Muscle of arm (tissue), 14 donors: Measurements from ENCODE around the gene STX12. TPM values are rescaled to one million over a fixed set of nuclear protein-coding genes. Genes with fewer than 3 reads are reported as not detected.

Source experiments
- DNase-seq: peaks from one replicate; pipeline ENCODE4 v3.0.0-alpha.2; 2013
- long read RNA-seq, 11 donors: transcript quantifications; one replicate each; lab custom pipeline, GENCODE V29; 2026
- polyA plus RNA-seq, 12 donors: library from polyadenylated mRNA; unstranded; fragments of 120-200 nt; gene quantifications; one replicate each; pipeline ENCODE4 v1.2.1, GENCODE V29; 2013; ENCODE audit not compliant: insufficient read length in 12 of 12

Gene STX12
- 10 to 100 TPM in 11 of 12 donors, not detected in 1; 24.1 to 51.0 (median 35.7) TPM for polyA plus RNA-seq
- long read RNA-seq, donor 1, transcript STX12-201 (9 exons, 3,079 nt) = major isoform, 11 of 21 reads
- long read RNA-seq, donor 1, partial matches to known transcripts = 6 of 21 reads
- long read RNA-seq, donor 1, other reads (novel, unspliced or antisense) = 0 of 21 reads
- long read RNA-seq, donor 2, transcript STX12-201 (9 exons, 3,079 nt) = major isoform, 12 of 41 reads
- long read RNA-seq, donor 2, partial matches to known transcripts = 29 of 41 reads
- long read RNA-seq, donor 2, other reads (novel, unspliced or antisense) = 0 of 41 reads
- long read RNA-seq, donor 3, transcript STX12-201 (9 exons, 3,079 nt) = major isoform, 6 of 13 reads
- long read RNA-seq, donor 3, partial matches to known transcripts = 6 of 13 reads
- long read RNA-seq, donor 3, other reads (novel, unspliced or antisense) = 0 of 13 reads
- long read RNA-seq, donor 4, transcript STX12-201 (9 exons, 3,079 nt) = major isoform, 5 of 5 reads
- long read RNA-seq, donor 4, partial matches to known transcripts = 0 of 5 reads
- long read RNA-seq, donor 4, other reads (novel, unspliced or antisense) = 0 of 5 reads
- long read RNA-seq, donor 5, transcript STX12-201 (9 exons, 3,079 nt) = major isoform, 10 of 11 reads
- long read RNA-seq, donor 5, partial matches to known transcripts = 0 of 11 reads
- long read RNA-seq, donor 5, other reads (novel, unspliced or antisense) = 0 of 11 reads
- long read RNA-seq, donor 6, transcript STX12-201 (9 exons, 3,079 nt) = major isoform, 11 of 12 reads
- long read RNA-seq, donor 6, partial matches to known transcripts = 0 of 12 reads
- long read RNA-seq, donor 6, other reads (novel, unspliced or antisense) = 0 of 12 reads
- long read RNA-seq, donor 7, transcript STX12-201 (9 exons, 3,079 nt) = major isoform, 6 of 8 reads
- long read RNA-seq, donor 7, partial matches to known transcripts = 0 of 8 reads
- long read RNA-seq, donor 7, other reads (novel, unspliced or antisense) = 0 of 8 reads
- long read RNA-seq, donor 8, transcript STX12-201 (9 exons, 3,079 nt) = major isoform, 8 of 10 reads
- long read RNA-seq, donor 8, partial matches to known transcripts = 0 of 10 reads
- long read RNA-seq, donor 8, other reads (novel, unspliced or antisense) = 0 of 10 reads
- long read RNA-seq, donor 9, partial matches to known transcripts = 0 of 1 reads
- long read RNA-seq, donor 9, other reads (novel, unspliced or antisense) = 0 of 1 reads
- long read RNA-seq, donor 10, transcript STX12-201 (9 exons, 3,079 nt) = major isoform, 11 of 11 reads
- long read RNA-seq, donor 10, partial matches to known transcripts = 0 of 11 reads
- long read RNA-seq, donor 10, other reads (novel, unspliced or antisense) = 0 of 11 reads
- long read RNA-seq, donor 11, transcript STX12-201 (9 exons, 3,079 nt) = major isoform, 12 of 13 reads
- long read RNA-seq, donor 11, partial matches to known transcripts = 0 of 13 reads
- long read RNA-seq, donor 11, other reads (novel, unspliced or antisense) = 0 of 13 reads

DNA sequence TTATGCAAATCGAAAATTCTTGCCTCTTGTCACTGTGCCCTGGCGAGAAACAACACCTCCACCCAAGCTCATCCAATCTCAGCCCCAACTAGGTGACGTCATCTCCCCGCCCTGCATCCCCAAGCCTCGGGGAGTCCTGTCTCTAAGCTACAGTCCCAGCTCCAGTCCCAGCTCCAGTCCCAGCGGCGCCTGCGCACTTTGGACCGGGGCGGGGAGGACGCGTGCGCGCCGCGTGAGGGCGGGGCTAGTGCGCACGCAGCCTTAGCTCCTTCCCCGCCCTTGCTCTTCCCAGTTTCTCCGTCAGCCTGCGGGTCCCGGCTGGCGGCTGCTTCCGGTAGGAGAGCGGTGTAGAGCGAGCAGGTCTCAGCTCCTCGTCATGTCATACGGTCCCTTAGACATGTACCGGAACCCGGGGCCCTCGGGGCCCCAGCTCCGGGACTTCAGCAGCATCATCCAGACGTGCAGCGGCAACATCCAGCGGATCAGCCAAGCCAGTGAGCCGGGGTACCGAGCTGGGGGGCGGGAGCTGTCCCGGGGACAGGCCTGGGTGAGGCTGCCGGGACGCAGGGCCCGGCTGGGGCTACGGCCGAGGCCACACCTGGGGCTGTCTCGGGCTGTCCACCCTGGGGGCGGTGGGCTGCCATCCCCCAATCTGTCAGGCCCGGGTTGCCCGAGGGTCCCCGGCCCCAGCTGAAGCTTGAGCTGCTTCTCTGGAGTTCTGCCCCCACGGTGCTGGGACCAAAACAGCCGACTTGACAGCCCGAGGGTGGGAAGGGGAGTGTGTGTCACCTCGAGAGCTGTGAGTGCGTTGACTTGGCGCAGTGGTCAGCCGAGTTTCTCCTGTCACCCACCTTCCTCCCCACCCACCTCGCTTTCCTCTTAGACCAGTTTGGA lies at the start of gene STX12:
TSS of gene STX12 (plus strand) at position 288 of the 894 bp plus-strand sequence. CDS start at position 377, 89 bp downstream.
- DNase-seq = peak; percentile 100

DNA sequence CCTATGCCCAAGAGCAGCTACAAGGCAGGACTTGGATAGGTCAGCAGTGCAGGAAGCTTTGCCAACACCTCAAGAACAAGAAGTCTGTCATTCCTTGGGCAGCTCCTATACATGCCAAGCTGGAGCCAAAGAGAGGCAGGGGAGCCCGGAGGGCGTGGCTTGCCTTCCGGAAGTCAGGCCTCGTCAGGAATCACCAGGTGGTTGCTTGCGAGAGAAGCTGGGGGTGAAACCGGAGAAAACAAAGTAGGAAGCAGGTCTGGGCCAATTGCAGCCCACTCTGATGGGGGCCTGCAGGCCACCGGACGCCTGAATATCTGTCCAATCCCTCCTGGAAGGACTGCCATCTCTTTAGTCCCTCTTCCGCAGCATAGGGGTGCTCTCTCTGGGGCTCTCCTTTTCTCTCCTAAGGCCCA lies 48.1 kb upstream of the STX12 start:
- peak; percentile 53 for DNase-seq

- DNase-seq = peak; percentile 100
These were observed 47.4 kb upstream of the STX12 start, which contains the start of gene FAM76A for GRCh38 chr1:27725374-27726172. Gene FAM76A (plus strand): TSS chr1:27725961. CDS start chr1:27726081, 120 bp downstream.

- DNase-seq = peak; percentile 35
These were observed 46.6 kb upstream of the STX12 start for GRCh38 chr1:27726173-27727044.

DNA sequence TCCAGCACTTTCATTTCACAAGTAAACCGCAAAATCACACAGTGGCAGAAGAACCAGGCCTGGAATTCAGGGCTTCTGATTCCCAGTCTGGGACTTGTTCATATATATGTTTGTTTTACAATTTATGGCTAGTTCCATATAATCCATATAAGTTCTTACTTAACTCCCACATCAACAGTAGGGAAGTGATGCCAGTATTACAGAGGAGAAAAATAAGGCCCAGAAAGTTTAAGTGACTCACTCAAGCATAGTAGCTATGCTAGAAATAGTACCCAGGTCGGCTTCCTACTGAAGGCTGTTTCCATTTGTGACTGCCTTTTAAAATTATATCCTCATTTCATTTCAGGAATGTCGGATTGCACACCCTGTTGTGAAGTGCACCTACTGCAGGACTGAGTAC lies 45.9 kb upstream of the STX12 start:
- no peak for DNase-seq

- DNase-seq = no peak
These were observed 36.8 kb upstream of the STX12 start for GRCh38 chr1:27736252-27736651.

- no peak for DNase-seq
These were observed 31.9 kb upstream of the STX12 start for GRCh38 chr1:27741121-27741520.

DNA sequence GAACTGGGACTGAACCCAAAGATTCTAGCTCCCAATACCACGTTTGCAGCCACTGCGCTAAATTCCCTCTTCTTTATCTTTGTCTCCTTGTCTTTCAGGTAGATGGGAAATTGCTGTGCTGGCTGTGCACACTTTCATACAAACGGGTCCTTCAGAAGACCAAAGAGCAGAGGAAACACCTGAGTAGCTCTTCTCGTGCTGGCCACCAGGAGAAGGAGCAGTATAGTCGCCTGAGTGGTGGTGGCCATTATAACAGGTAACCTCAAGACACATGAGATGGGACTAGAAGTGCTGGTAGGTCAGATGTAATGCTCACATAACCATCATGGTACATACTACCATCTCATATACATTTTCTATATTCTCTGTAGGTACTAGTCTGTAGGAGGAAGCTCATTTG lies 28.5 kb upstream of the STX12 start:
- no peak for DNase-seq

- DNase-seq = no peak
These were observed 27.6 kb upstream of the STX12 start for GRCh38 chr1:27745466-27745865.

DNA sequence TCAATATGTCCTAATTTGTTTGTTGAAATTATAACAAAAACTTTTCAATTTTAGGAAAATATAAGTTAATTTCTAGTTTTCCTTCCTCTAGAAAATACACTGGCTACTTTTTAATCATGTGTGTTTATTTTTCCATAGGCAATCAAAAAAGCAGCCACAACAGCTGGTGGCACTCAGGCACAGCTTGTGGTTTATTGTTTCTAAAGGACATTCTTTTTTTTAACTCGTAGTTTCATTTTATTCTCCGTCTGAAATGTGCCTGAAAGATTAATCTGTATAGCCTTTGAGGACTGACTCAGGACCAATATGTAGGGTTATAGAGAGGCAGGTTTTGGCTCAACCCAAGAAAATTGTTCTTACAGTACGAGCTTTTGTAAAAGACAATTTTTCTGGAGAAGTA lies 20.7 kb upstream of the STX12 start:
- DNase-seq = no peak

GRCh38 chr1:27755286-27755685 lies 17.7 kb upstream of the STX12 start:
- no peak for DNase-seq

GRCh38 chr1:27755865-27756264 lies 17.2 kb upstream of the STX12 start:
- no peak for DNase-seq

DNA sequence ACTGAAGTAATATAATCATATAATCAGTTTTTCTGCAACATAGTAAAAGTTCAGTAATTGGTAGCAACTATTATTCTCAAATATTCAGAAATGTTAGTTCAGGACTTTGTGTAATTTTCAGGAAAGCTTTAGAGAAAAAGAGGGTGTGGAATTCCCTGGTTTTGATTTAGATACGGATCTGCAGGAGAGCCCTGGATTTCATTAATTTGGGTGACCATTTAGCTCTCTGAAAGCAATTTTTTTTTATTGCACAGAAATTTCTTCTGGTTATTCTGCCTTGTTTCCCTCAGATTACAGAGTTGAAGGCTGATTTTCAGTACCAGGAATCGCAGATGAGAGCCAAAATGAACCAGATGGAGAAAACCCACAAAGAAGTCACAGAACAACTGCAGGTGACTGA lies 13.8 kb upstream of the STX12 start:
- DNase-seq = no peak

- no peak for DNase-seq
These were observed 12.6 kb upstream of the STX12 start for GRCh38 chr1:27760426-27760825.

- no peak for DNase-seq
These were observed 11.0 kb upstream of the STX12 start for GRCh38 chr1:27762033-27762432.

DNA sequence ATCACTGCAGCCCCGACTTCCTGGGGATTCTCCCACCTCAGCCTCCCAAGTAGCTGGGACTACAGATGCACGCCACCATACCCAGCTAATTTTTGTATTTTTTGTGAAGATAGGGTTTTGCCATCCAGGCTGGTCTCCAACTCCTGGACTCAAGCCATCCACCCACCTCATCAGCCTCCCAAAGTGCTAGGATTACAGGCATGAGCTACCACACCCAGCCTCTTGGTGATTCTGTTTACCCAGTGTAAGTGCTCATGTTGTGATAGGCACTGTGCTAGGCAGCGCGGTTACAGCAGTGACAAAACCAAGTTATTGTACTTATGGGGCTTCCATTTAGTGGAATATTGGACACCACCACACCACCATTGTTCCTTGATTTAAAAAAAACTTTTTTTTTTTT lies 9.7 kb upstream of the STX12 start:
- DNase-seq = no peak

DNA sequence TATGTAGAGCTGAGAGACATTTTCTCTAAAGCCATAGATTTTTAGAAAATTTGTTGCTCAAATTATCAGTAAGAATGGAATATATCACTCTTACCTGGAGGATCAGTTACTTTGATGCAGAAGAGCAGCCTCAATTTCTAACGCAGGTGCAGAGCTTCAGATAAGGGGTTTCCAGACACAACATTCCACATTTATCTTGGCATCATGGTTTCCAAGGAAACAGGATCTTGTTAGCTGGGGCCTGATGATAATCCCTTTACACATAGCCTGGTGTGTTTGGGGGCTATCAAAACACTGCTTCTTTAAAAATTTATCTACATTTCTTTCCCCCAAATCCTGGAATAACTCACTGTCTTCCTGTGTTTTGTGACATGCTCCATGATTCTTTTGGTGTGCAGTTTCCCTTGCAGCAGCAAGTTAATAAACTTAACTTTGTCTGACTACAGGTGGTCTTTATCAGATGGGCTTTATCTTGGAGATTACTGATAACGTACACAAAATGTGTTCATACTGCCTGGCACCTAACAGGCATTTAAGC lies 2.7 kb upstream of the STX12 start:
- DNase-seq = no peak
